Measurements from ENCODE around the gene DPM3.

Gene DPM3

GRCh38 chr1:155107309-155108264 lies 32.7 kb downstream of the DPM3 start:
- H3K4me3 Mint-ChIP-seq, result no peak overlapping the region
- no peak overlapping the region for H3K27ac Mint-ChIP-seq
- no peaks in the 10 kb centered on the region for H3K9me3 Mint-ChIP-seq
- H3K36me3 Mint-ChIP-seq (ENCODE audit: low read depth), result no peaks in the 10 kb centered on the region
- peaks cover 16% of the 10 kb centered on the region for H3K27me3 Mint-ChIP-seq (ENCODE audit: low read depth)
- TF ChIP-seq, protein P1, sequence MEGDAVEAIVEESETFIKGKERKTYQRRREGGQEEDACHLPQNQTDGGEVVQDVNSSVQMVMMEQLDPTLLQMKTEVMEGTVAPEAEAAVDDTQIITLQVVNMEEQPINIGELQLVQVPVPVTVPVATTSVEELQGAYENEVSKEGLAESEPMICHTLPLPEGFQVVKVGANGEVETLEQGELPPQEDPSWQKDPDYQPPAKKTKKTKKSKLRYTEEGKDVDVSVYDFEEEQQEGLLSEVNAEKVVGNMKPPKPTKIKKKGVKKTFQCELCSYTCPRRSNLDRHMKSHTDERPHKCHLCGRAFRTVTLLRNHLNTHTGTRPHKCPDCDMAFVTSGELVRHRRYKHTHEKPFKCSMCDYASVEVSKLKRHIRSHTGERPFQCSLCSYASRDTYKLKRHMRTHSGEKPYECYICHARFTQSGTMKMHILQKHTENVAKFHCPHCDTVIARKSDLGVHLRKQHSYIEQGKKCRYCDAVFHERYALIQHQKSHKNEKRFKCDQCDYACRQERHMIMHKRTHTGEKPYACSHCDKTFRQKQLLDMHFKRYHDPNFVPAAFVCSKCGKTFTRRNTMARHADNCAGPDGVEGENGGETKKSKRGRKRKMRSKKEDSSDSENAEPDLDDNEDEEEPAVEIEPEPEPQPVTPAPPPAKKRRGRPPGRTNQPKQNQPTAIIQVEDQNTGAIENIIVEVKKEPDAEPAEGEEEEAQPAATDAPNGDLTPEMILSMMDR (IDR thresholded peaks at IDR 0.05; ENCODE audit: unreplicated experiment in 3 of 3), result no peak
- peaks cover 4% of the 10 kb centered on the region for H3K4me1 Mint-ChIP-seq

GRCh38 chr1:155106862-155107261 lies 33.5 kb downstream of the DPM3 start:
- no peaks in the 10 kb centered on the region for H3K36me3 Mint-ChIP-seq (ENCODE audit: low read depth)
- H3K27ac Mint-ChIP-seq, result no peak overlapping the region
- H3K4me1 Mint-ChIP-seq, result peaks cover 4% of the 10 kb centered on the region
- H3K4me3 Mint-ChIP-seq, result no peak overlapping the region
- H3K27me3 Mint-ChIP-seq (ENCODE audit: low read depth), result peaks cover 16% of the 10 kb centered on the region
- TF ChIP-seq, protein P1 (IDR thresholded peaks at IDR 0.05; ENCODE audit: unreplicated experiment in 3 of 3), result no peak
- H3K9me3 Mint-ChIP-seq, result no peaks in the 10 kb centered on the region

- H3K27me3 Mint-ChIP-seq (ENCODE audit: low read depth), result peaks cover 16% of the 10 kb centered on the region
- H3K4me3 Mint-ChIP-seq, result no peak overlapping the region
- no peaks in the 10 kb centered on the region for H3K9me3 Mint-ChIP-seq
- TF ChIP-seq, protein P1 (IDR thresholded peaks at IDR 0.05; ENCODE audit: unreplicated experiment in 3 of 3), result no peak
- no peak overlapping the region for H3K27ac Mint-ChIP-seq
- H3K4me1 Mint-ChIP-seq, result peaks cover 4% of the 10 kb centered on the region
- no peaks in the 10 kb centered on the region for H3K36me3 Mint-ChIP-seq (ENCODE audit: low read depth)
These were observed 34.7 kb downstream of the DPM3 start for GRCh38 chr1:155105604-155106011.

DNA sequence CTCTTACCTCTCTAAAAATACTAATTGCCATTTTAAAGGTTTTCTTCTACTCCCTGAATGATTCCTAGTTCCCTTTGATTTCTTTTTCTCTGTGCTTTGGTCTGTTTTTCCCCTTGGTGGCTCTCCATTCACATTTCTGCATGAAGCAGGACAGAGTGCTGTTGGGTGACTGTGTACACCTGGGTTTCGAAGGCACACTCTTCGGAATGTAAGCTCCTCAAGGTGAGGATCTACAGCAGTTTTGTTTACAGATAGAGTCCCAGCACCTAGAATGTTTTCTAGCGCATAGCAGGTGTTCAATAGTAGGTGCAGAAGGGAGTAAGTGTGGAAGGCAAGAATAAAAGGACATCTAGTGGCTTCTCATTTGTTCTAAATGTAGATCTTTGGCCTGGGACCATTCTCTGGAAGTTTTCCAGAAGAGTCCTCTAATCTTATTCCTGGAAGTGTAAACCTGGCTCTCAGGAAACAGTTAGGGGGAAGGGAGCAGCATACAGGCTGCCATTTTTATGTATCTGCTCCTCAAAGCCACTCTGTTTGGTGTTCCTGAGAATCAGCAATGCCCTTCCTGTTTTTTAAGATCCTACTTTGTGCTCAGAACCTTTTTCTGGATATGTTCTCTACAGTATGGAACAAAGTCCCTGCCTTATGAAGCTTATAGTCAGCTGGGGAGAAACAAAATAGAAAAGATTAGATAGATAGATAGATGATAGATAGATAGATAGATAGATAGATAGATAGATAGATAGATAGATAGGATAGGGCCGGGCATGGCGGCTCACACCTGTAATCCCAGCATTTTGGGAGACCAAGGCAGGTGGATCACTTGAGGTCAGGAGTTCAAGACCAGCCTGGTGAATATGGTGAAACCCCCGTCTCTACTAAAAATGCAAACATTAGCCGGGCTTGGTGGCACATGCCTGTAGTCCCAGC lies 35.5 kb downstream of the DPM3 start:
- Mint-ChIP-seq H3K9me3 (no peaks in the 10 kb centered on the region), H3K27ac (no peak overlapping the region), H3K4me3 (no peak overlapping the region), H3K4me1 (peaks cover 4% of the 10 kb centered on the region), H3K36me3 (ENCODE audit: low read depth) (no peaks in the 10 kb centered on the region), H3K27me3 (ENCODE audit: low read depth) (peaks cover 16% of the 10 kb centered on the region)
- TF ChIP-seq, protein P1 (IDR thresholded peaks at IDR 0.05; ENCODE audit: unreplicated experiment in 3 of 3), result no peak

- no peak overlapping the region for H3K27ac Mint-ChIP-seq
These were observed 37.0 kb downstream of the DPM3 start for GRCh38 chr1:155103325-155103724.

More at GRCh38 chr1:155103325-155103724, 37.0 kb downstream of the DPM3 start:
- TF ChIP-seq, protein P1 (IDR thresholded peaks at IDR 0.05; ENCODE audit: unreplicated experiment in 3 of 3), result no peak
- no peaks in the 10 kb centered on the region for H3K9me3 Mint-ChIP-seq
- no peaks in the 10 kb centered on the region for H3K36me3 Mint-ChIP-seq (ENCODE audit: low read depth)
- H3K4me3 Mint-ChIP-seq, result no peak overlapping the region
- peaks cover 16% of the 10 kb centered on the region for H3K27me3 Mint-ChIP-seq (ENCODE audit: low read depth)
- peaks cover 4% of the 10 kb centered on the region for H3K4me1 Mint-ChIP-seq

Data from nephron (organoid).